Parathyroid adenoma (tissue), 2 donors: Measurements from ENCODE around the gene RERE.

Source experiments
- H2AFZ ChIP-seq: fragments of 300-600 bp; sonication (generic); one replicate; pipeline ENCODE4 v1.7.0; 2017; ENCODE audit warnings: antibody characterized with exemption, mild to moderate bottlenecking
- H3K27ac ChIP-seq: fragments of 300-600 bp; sonication (generic); one replicate; pipeline ENCODE4 v1.7.0; 2017
- H3K27me3 ChIP-seq: fragments of 300-600 bp; sonication (generic); one replicate; pipeline ENCODE4 v1.7.0; 2017; ENCODE audit warnings: low read length; ENCODE audit not compliant: control insufficient read depth, insufficient read depth
- H3K36me3 ChIP-seq: fragments of 300-600 bp; sonication (generic); one replicate; pipeline ENCODE4 v1.7.0; 2017; ENCODE audit warnings: low read length; ENCODE audit not compliant: control insufficient read depth, insufficient read depth
- H3K4me1 ChIP-seq: fragments of 300-600 bp; sonication (generic); one replicate; pipeline ENCODE4 v1.7.0; 2017; ENCODE audit warnings: control low read depth
- H3K4me2 ChIP-seq: fragments of 300-600 bp; sonication (generic); one replicate; pipeline ENCODE4 v1.7.0; 2017; ENCODE audit warnings: low read length
- H3K4me3 ChIP-seq: fragments of 300-600 bp; sonication (generic); one replicate; pipeline ENCODE4 v1.7.0; 2017; ENCODE audit warnings: low read depth, low read length
- H3K79me2 ChIP-seq: fragments of 300-600 bp; sonication (generic); one replicate; pipeline ENCODE4 v1.7.0; 2017; ENCODE audit warnings: control low read depth
- H3K9ac ChIP-seq: fragments of 300-600 bp; sonication (generic); one replicate; pipeline ENCODE4 v1.7.0; 2017; ENCODE audit warnings: mild to moderate bottlenecking
- H3K9me3 ChIP-seq: fragments of 300-600 bp; sonication (generic); one replicate; pipeline ENCODE4 v1.7.0; 2017; ENCODE audit warnings: low read length; ENCODE audit not compliant: control insufficient read depth
- TF ChIP-seq, protein P1 (sequence below): fragments of 300-600 bp; sonication (generic); IDR thresholded peaks from one replicate; pipeline ENCODE4 v1.7.0; 2017; ENCODE audit warnings: antibody characterized with exemption, mild to moderate bottlenecking
- donor health status: primary hyperparathyroidism.

RERE gene

DNA sequence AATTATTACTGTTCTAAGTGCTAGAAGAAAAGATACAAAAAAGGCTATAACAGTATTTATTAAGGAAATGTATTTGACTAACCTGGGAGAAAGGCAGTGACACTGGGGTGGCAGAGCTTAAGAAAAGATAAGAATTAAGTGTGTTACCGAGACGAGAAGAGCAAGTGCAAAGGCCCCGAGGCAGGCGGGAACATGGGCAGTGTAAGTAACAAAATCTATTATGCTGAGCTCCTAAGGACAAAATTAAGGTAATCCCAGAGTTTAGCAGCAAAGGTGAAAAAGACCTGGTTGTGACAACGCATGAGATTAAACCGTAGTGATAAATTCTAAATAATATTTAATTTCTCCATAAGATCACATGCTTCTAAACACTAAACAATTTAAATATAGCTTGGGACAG, 167.6 kb downstream of the RERE start:
- Histone ChIP-seq H3K4me3 (no peak overlapping the region), H3K27ac (no peak overlapping the region), H3K27me3 (no peaks in the 10 kb centered on the region), H3K79me2 (peaks cover 35% of the 10 kb centered on the region), H3K9ac (no peak overlapping the region), H3K4me1 (peaks cover 25% of the 10 kb centered on the region), H3K9me3 (no peaks in the 10 kb centered on the region), H2AFZ (no peak overlapping the region), H3K4me2 (no peak overlapping the region), H3K36me3 (no peaks in the 10 kb centered on the region)
- TF ChIP-seq, protein P1, sequence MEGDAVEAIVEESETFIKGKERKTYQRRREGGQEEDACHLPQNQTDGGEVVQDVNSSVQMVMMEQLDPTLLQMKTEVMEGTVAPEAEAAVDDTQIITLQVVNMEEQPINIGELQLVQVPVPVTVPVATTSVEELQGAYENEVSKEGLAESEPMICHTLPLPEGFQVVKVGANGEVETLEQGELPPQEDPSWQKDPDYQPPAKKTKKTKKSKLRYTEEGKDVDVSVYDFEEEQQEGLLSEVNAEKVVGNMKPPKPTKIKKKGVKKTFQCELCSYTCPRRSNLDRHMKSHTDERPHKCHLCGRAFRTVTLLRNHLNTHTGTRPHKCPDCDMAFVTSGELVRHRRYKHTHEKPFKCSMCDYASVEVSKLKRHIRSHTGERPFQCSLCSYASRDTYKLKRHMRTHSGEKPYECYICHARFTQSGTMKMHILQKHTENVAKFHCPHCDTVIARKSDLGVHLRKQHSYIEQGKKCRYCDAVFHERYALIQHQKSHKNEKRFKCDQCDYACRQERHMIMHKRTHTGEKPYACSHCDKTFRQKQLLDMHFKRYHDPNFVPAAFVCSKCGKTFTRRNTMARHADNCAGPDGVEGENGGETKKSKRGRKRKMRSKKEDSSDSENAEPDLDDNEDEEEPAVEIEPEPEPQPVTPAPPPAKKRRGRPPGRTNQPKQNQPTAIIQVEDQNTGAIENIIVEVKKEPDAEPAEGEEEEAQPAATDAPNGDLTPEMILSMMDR: no peak

DNA sequence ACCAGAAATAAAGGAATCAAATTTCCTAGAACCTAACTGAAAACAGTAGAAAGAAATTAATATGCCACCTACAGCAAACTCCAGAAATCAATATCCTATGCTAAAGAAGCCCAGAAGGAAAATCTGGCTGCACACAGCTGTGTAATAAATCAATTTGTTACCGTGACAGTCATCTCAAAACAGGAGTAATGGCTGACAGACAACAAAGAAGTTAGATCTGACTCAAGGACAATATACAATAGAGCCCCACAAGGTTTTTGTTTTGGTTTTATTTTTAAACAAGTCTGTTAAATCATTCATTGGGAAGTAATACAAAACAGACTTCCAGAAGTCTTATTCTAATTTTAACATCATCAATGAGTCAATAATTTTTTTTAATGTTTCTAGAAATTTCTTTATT, 168.4 kb downstream of the RERE start:
- Histone ChIP-seq H3K9ac (no peak overlapping the region), H3K36me3 (no peaks in the 10 kb centered on the region), H3K4me3 (no peak overlapping the region), H2AFZ (no peak overlapping the region), H3K79me2 (peaks cover 35% of the 10 kb centered on the region), H3K4me1 (peaks cover 25% of the 10 kb centered on the region), H3K4me2 (no peak overlapping the region), H3K27me3 (no peaks in the 10 kb centered on the region), H3K27ac (no peak overlapping the region), H3K9me3 (no peaks in the 10 kb centered on the region)
- TF ChIP-seq, protein P1: no peak

DNA sequence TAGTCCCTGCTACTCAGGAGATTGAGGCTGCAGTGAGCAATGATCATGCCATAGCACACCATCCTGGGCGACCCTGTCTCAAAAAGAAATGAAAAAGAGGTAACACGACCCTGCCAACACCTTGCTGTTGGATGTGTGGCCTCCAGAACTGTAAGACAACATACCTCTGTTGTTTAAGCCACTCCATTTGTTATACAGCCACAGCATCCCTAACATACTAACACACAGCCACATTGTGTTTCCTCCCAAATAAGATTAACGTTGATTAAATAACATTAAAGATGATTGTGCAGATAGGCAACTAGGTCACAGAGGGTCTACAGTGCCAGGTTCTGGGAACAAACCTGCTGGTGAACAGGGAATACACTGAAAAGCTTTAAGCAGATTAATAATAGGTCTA, 170.4 kb downstream of the RERE start:
- H3K27me3 ChIP-seq: no peaks in the 10 kb centered on the region
- H3K4me3 ChIP-seq: no peak overlapping the region
- no peak overlapping the region for H2AFZ ChIP-seq
- H3K4me2 ChIP-seq: no peak overlapping the region
- peaks cover 17% of the 10 kb centered on the region for H3K4me1 ChIP-seq
- no peaks in the 10 kb centered on the region for H3K36me3 ChIP-seq
- no peaks in the 10 kb centered on the region for H3K9me3 ChIP-seq
- peaks cover 23% of the 10 kb centered on the region for H3K79me2 ChIP-seq
- no peak overlapping the region for H3K27ac ChIP-seq
- H3K9ac ChIP-seq: no peak overlapping the region
- TF ChIP-seq, protein P1: no peak

DNA sequence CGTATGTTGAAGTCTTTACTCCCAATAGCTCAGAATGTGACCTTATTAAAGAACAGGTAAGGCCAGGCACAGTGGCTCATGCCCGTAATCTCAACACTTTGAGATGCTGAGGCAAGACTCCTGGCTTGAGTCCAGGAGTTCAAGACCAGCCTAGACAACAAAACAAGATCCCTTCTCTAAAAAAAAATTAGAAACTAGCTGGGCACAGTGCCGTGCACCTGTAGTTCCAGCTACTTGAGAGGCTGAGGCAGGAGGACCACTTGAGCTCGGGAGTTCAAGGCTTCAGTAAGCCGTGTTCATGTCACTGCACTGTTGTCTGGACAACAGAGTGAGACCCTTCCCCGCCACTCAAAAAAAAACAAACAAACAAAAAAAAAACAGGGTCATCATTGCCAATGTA, 171.3 kb downstream of the RERE start:
- H3K9me3 ChIP-seq: no peaks in the 10 kb centered on the region
- H3K4me1 ChIP-seq: peaks cover 11% of the 10 kb centered on the region
- no peaks in the 10 kb centered on the region for H3K27me3 ChIP-seq
- no peak overlapping the region for H2AFZ ChIP-seq
- no peak overlapping the region for H3K27ac ChIP-seq
- no peak overlapping the region for H3K4me2 ChIP-seq
- no peak overlapping the region for H3K9ac ChIP-seq
- TF ChIP-seq, protein P1: no peak
- H3K36me3 ChIP-seq: no peaks in the 10 kb centered on the region
- peaks cover 21% of the 10 kb centered on the region for H3K79me2 ChIP-seq
- H3K4me3 ChIP-seq: no peak overlapping the region
